ENCODE data around the gene HDGFL3.

GRCh38 chr15:83203543-83203942 is 4.1 kb downstream of the HDGFL3 start:
- TF ChIP-seq POLR2A (IDR thresholded peaks at IDR 0.05) (no peak), POLR2AphosphoS5 (IDR thresholded peaks at IDR 0.05) (no peak), EP300 (IDR thresholded peaks at IDR 0.05) (no peak)
- TF ChIP-seq, protein P1, sequence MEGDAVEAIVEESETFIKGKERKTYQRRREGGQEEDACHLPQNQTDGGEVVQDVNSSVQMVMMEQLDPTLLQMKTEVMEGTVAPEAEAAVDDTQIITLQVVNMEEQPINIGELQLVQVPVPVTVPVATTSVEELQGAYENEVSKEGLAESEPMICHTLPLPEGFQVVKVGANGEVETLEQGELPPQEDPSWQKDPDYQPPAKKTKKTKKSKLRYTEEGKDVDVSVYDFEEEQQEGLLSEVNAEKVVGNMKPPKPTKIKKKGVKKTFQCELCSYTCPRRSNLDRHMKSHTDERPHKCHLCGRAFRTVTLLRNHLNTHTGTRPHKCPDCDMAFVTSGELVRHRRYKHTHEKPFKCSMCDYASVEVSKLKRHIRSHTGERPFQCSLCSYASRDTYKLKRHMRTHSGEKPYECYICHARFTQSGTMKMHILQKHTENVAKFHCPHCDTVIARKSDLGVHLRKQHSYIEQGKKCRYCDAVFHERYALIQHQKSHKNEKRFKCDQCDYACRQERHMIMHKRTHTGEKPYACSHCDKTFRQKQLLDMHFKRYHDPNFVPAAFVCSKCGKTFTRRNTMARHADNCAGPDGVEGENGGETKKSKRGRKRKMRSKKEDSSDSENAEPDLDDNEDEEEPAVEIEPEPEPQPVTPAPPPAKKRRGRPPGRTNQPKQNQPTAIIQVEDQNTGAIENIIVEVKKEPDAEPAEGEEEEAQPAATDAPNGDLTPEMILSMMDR (IDR thresholded peaks at IDR 0.05), result no peak

Measured in sigmoid colon (tissue), 4 donors.